A172 (cell line): ENCODE data around the gene ATXN7L1. TPM values are rescaled to one million over a fixed set of nuclear protein-coding genes. Genes with fewer than 3 reads are reported as not detected.
A peak's percentile ranks its signal among the peaks of the same experiment; 100 is the strongest.
"Not testable (repeated sequence)": the region's sequence is repeated elsewhere in the genome, so short reads cannot be mapped to it uniquely, and the experiment has no call there.

Experiments
- DNase-seq: peaks from one replicate; pipeline ENCODE4 v3.0.0-alpha.2; 2015; ENCODE audit warnings: low spot score
- total RNA-seq: library from RNA; depleted of rRNA; stranded (reverse); fragments of >200 nt; shearing (Covaris generic); gene quantifications from 2 replicates; pipeline ENCODE4 v1.2.3, GENCODE V29; 2014

ATXN7L1 gene
- total RNA-seq, 1 experiment from 2014 or later: 1.6 TPM

- DNase-seq: no peak
These were observed 16.0 kb upstream of the ATXN7L1 start for GRCh38 chr7:105892387-105892786.

GRCh38 chr7:105890290-105890997 is 14.0 kb upstream of the ATXN7L1 start:
- DNase-seq: peak; percentile 46

- no peak for DNase-seq
These were observed 11.3 kb upstream of the ATXN7L1 start for GRCh38 chr7:105887569-105888189.

GRCh38 chr7:105886776-105887175 is 10.4 kb upstream of the ATXN7L1 start:
- DNase-seq: no peak

- DNase-seq: peak; percentile 28
These were observed 9.2 kb upstream of the ATXN7L1 start for GRCh38 chr7:105885387-105886111.

- not testable (repeated sequence) for DNase-seq
These were observed 6.8 kb upstream of the ATXN7L1 start for GRCh38 chr7:105883179-105883578.

- no peak for DNase-seq
These were observed 5.0 kb upstream of the ATXN7L1 start for GRCh38 chr7:105881439-105881838.

- no peak for DNase-seq
These were observed 4.4 kb upstream of the ATXN7L1 start for GRCh38 chr7:105880571-105881330.

GRCh38 chr7:105879782-105880181 is 3.4 kb upstream of the ATXN7L1 start:
- no peak for DNase-seq

GRCh38 chr7:105878746-105879605 is 2.6 kb upstream of the ATXN7L1 start:
- DNase-seq: no peak

- DNase-seq: no peak
These were observed 1.3 kb upstream of the ATXN7L1 start for GRCh38 chr7:105877736-105878135.

- peak; percentile 16 for DNase-seq
These were observed 684 bp upstream of the ATXN7L1 start for GRCh38 chr7:105876964-105877601.

- DNase-seq: no peak
These were observed 894 bp downstream of the ATXN7L1 start for GRCh38 chr7:105875505-105875904.

- no peak for DNase-seq
These were observed 2.3 kb downstream of the ATXN7L1 start for GRCh38 chr7:105874055-105874454.

- DNase-seq: no peak
These were observed 3.9 kb downstream of the ATXN7L1 start for GRCh38 chr7:105872491-105872890.

- DNase-seq: no peak
These were observed 5.3 kb downstream of the ATXN7L1 start for GRCh38 chr7:105871142-105871541.

GRCh38 chr7:105866102-105866801 is 10.1 kb downstream of the ATXN7L1 start:
- no peak for DNase-seq

- DNase-seq: no peak
These were observed 12.5 kb downstream of the ATXN7L1 start for GRCh38 chr7:105863876-105864275.

GRCh38 chr7:105862770-105863169 is 13.6 kb downstream of the ATXN7L1 start:
- no peak for DNase-seq

GRCh38 chr7:105862276-105862675 is 14.1 kb downstream of the ATXN7L1 start:
- no peak for DNase-seq
